H1 (cell line): ENCODE data around the gene TSPAN5. TPM values are rescaled to one million over a fixed set of nuclear protein-coding genes. Genes with fewer than 3 reads are reported as not detected.

Source experiments
- EP300 ChIP-seq, 2 experiments: IDR thresholded peaks; 1 replicate in 1 of 2; 2 replicates in 1 of 2; pipeline ENCODE4 v1.6.1; 2011 to 2012; ENCODE audit warnings: low read depth in 2 of 2, low read length in 2 of 2, mild to moderate bottlenecking in 2 of 2, borderline replicate concordance in 1 of 2, inconsistent platforms in 1 of 2, moderate library complexity in 1 of 2
- RBBP5 ChIP-seq: IDR thresholded peaks from 2 replicates; pipeline ENCODE4 v1.7.1; 2012; ENCODE audit warnings: low read depth, mild to moderate bottlenecking, inconsistent platforms, low read length, moderate library complexity, borderline replicate concordance
- SRF ChIP-seq: IDR thresholded peaks from 2 replicates; pipeline ENCODE4 v1.6.1; 2011; ENCODE audit warnings: mild to moderate bottlenecking, low read depth, low read length, moderate library complexity
- TBP ChIP-seq: IDR thresholded peaks from 2 replicates; pipeline ENCODE4 v1.6.1; 2011; ENCODE audit warnings: low read depth, low read length, improper control_type of control experiment
- polyA plus RNA-seq, 7 experiments: library from polyadenylated mRNA; depleted of rRNA in 3 of 7; stranded (reverse) in 5 of 7; unstranded in 2 of 7; fragments of >200 nt in 5 of 7; fragments of 200-250 nt in 2 of 7; gene quantifications; 1 replicate in 5 of 7; 2 replicates in 1 of 7; 4 replicates in 1 of 7; pipeline versions ENCODE4 v1.2.1 to v1.2.3, GENCODE V29; 2011 to 2013; ENCODE audit warnings: missing spikeins in 2 of 7, mixed read lengths in 2 of 7
- total RNA-seq: library from RNA; stranded (reverse); fragmentation: NEBNext Ultra II Directional; extraction: Animal tissue kit (Norgen Biotek cat#: 25700); gene quantifications from 2 replicates; pipeline ENCODE4 v1.2.1, GENCODE V29; 2021

The TSPAN5 gene
- total and polyA plus RNA-seq, 2 of the 8 experiments (the other 6 are each of a cell fraction or from before 2014, with no cell fraction given), result 17.6 to 21.2 TPM

DNA sequence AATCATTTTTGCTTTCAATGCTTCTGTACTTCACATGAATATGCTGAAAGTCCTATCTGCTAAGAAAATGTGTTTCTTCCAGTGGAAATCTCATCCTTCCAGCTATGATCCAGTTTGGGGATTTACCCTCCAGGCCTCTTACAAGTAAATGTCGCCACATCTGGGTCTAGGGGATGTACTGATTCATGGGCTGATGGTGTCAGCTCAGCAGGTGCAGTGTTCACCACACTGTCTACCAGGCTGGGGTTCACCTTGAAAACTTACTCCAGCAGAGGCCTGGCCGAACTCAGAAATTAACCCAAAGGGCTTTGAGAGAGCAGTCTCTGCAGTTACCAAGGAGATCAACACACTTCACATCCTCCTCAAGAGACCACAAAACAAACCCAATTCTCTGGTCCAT is 154.3 kb downstream of the TSPAN5 start (continued):
- TF ChIP-seq SRF (no peak), EP300 (IDR thresholded peaks at IDR 0.05; ENCODE audit: borderline replicate concordance in 1 of 2, low read depth in 2 of 2, low read length in 2 of 2) (no peak), TBP (no peak), RBBP5 (no peak)
